Adipocyte (in vitro differentiated cells): Measurements from ENCODE around the gene GPC3.
"Not testable (repeated sequence)": the region's sequence is repeated elsewhere in the genome, so short reads cannot be mapped to it uniquely, and the experiment has no call there.

Experiments used
- DNase-seq: peaks from one replicate; pipeline ENCODE4 v3.0.0-alpha.2; 2015; ENCODE audit warnings: low read depth
- H3K27me3 ChIP-seq: replicated peaks from 2 replicates; pipeline ENCODE4 v1.7.0; 2013; ENCODE audit warnings: mild to moderate bottlenecking, low read length, moderate library complexity; ENCODE audit not compliant: control insufficient read depth, insufficient read depth
- H3K36me3 ChIP-seq: 2 replicates; pipeline ENCODE4 v1.7.0; 2013; ENCODE audit warnings: low read length, mild to moderate bottlenecking, moderate library complexity; ENCODE audit not compliant: control insufficient read depth, insufficient read depth, severe bottlenecking
- H3K4me1 ChIP-seq: 2 replicates; pipeline ENCODE4 v1.7.0; 2013; ENCODE audit warnings: mild to moderate bottlenecking, low read length, moderate library complexity; ENCODE audit not compliant: control insufficient read depth, insufficient read depth
- H3K4me3 ChIP-seq: 2 replicates; pipeline ENCODE4 v1.7.0; 2013; ENCODE audit warnings: mild to moderate bottlenecking, low read length, moderate library complexity
- H3K9ac ChIP-seq: 2 replicates; pipeline ENCODE4 v1.7.0; 2013; ENCODE audit warnings: mild to moderate bottlenecking, low read length, moderate library complexity
- H3K9me3 ChIP-seq: 2 replicates; pipeline ENCODE4 v1.7.0; 2013; ENCODE audit warnings: mild to moderate bottlenecking, low read length, moderate library complexity; ENCODE audit not compliant: control insufficient read depth

The GPC3 gene

GRCh38 chrX:133637765-133638164 is 347.6 kb downstream of the GPC3 start:
- no peak for DNase-seq
- no peaks in the 10 kb centered on the region for H3K27me3 ChIP-seq
- H3K4me3 ChIP-seq: no peak overlapping the region
- H3K9me3 ChIP-seq: no peaks in the 10 kb centered on the region
- H3K9ac ChIP-seq: no peak overlapping the region
- no peaks in the 10 kb centered on the region for H3K36me3 ChIP-seq
- no peaks in the 10 kb centered on the region for H3K4me1 ChIP-seq

DNA sequence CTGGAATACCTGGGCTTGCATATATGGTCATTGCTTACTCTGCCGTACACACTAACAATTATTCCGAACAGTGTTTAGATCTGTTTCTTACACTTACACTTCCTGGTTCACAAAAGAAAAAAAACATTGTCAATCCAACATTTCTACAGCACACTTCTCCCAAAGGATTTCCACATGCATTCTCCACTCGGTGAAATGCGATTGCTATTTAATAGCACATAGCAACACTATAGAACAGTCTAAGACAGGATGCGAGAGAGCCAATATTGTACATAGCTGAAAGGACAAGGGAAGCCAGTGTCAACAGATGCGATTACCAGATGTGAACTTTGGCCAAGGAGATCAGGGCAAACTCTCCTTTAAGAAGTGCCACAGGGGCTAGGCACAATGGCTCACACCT is 349.4 kb downstream of the GPC3 start:
- Histone ChIP-seq H3K9ac (no peak overlapping the region), H3K4me3 (no peak overlapping the region), H3K27me3 (no peaks in the 10 kb centered on the region), H3K9me3 (no peaks in the 10 kb centered on the region), H3K36me3 (no peaks in the 10 kb centered on the region), H3K4me1 (no peaks in the 10 kb centered on the region)
- no peak for DNase-seq

DNA sequence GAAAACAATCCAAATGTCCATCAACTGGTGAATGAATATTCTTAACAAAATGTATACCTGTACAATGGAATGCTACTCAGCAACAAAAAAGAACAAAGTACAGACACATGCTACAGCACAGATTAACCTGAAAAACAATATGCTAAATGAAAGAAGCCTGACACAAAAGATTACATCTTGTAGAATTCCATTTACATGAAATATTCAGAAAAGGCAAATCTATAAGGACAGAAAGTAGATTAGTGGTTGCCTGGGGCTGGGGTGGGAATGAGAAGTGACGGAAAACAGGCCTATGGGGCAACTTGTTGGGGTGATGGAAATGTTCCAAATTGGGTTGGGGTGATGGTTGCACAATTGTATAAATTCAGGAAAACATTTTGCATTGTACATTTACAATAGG is 351.0 kb downstream of the GPC3 start:
- no peak overlapping the region for H3K9ac ChIP-seq
- no peaks in the 10 kb centered on the region for H3K9me3 ChIP-seq
- peaks cover 11% of the 10 kb centered on the region for H3K4me1 ChIP-seq
- no peaks in the 10 kb centered on the region for H3K36me3 ChIP-seq
- no peak overlapping the region for H3K4me3 ChIP-seq
- DNase-seq: no peak
- no peaks in the 10 kb centered on the region for H3K27me3 ChIP-seq

DNA sequence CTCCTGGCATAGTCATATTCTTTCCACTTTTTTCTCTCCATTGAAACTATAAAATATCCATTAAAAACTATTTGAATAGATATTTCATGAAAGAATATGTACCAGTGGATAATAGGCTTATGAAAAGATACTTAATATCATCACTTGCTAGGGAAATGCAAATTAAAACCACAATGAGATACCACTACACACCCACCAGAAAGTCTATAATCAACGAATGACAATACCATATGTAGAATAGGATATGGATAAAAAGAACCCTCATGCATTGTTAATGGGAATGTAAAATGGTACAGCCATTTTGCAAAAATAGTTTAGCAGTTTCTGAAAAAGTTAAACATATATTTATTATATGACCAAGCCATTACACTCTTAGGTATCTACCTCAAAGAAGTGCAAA is 351.4 kb downstream of the GPC3 start:
- no peak for DNase-seq
- peaks cover 11% of the 10 kb centered on the region for H3K4me1 ChIP-seq
- H3K4me3 ChIP-seq: no peak overlapping the region
- H3K9me3 ChIP-seq: no peaks in the 10 kb centered on the region
- H3K9ac ChIP-seq: no peak overlapping the region
- no peaks in the 10 kb centered on the region for H3K27me3 ChIP-seq
- no peaks in the 10 kb centered on the region for H3K36me3 ChIP-seq

DNA sequence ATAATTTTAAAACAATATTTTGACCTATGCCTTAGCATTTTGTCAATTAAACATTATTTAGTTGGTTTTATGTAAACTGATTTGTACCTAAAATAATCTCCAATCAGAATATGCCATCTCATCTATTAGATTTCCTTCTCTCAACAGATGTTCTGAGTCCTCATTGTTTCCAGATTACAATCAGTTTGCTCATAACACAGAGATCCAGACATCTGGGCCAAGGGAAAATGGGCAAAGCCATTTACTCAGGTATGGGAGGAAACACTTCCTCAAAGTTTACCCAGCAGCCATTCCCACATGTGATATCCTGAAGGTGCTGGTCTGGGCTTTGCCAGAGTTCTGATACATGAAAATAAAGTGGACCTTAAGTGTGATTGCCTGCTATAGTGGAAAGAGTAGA is 352.2 kb downstream of the GPC3 start:
- H3K4me3 ChIP-seq: no peak overlapping the region
- no peaks in the 10 kb centered on the region for H3K27me3 ChIP-seq
- no peaks in the 10 kb centered on the region for H3K9me3 ChIP-seq
- H3K9ac ChIP-seq: no peak overlapping the region
- H3K36me3 ChIP-seq: no peaks in the 10 kb centered on the region
- peaks cover 11% of the 10 kb centered on the region for H3K4me1 ChIP-seq
- DNase-seq: peak; percentile 27

- Histone ChIP-seq H3K9me3 (no peaks in the 10 kb centered on the region), H3K4me1 (peaks cover 11% of the 10 kb centered on the region), H3K4me3 (no peak overlapping the region), H3K9ac (no peak overlapping the region), H3K27me3 (no peaks in the 10 kb centered on the region), H3K36me3 (no peaks in the 10 kb centered on the region)
- DNase-seq: no peak
These were observed 355.0 kb downstream of the GPC3 start for GRCh38 chrX:133630362-133630761.

DNA sequence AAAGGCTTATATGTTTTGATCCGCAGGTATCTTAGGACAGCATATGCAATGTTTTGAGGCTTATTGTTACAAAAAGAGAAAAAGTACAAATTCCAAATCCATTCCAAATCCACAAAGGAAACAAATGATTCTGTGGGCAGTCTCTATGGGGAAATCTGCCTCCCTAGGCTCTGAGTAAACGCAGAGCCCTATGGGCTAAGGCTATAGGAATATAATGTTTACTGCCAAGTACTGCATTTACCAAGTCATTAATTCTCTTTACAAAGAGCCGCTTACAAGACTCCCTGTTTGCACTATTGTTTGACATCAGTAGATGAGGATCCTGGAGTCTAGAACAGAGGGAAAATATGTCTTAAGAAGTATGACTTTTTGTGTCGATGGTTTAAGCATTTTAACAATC is 357.7 kb downstream of the GPC3 start:
- Histone ChIP-seq H3K9ac (no peak overlapping the region), H3K9me3 (peaks cover 3% of the 10 kb centered on the region), H3K4me1 (peaks cover 11% of the 10 kb centered on the region), H3K36me3 (no peaks in the 10 kb centered on the region), H3K4me3 (no peak overlapping the region), H3K27me3 (no peaks in the 10 kb centered on the region)
- no peak for DNase-seq

- not testable (repeated sequence) for H3K9ac ChIP-seq, H3K36me3 ChIP-seq, H3K27me3 ChIP-seq, DNase-seq, H3K4me3 ChIP-seq, H3K4me1 ChIP-seq, H3K9me3 ChIP-seq
These were observed 364.0 kb downstream of the GPC3 start for GRCh38 chrX:133621384-133621783.

- no peak for DNase-seq
- H3K4me3 ChIP-seq: no peak overlapping the region
- peaks cover 21% of the 10 kb centered on the region for H3K9me3 ChIP-seq
- peaks cover 25% of the 10 kb centered on the region for H3K4me1 ChIP-seq
- H3K36me3 ChIP-seq: no peaks in the 10 kb centered on the region
- H3K9ac ChIP-seq: no peak overlapping the region
- no peaks in the 10 kb centered on the region for H3K27me3 ChIP-seq
These were observed 373.7 kb downstream of the GPC3 start for GRCh38 chrX:133611676-133612075.

GRCh38 chrX:133610056-133610455 is 375.3 kb downstream of the GPC3 start:
- Histone ChIP-seq H3K9ac (no peak overlapping the region), H3K4me1 (peaks cover 25% of the 10 kb centered on the region), H3K4me3 (no peak overlapping the region), H3K9me3 (peaks cover 19% of the 10 kb centered on the region), H3K27me3 (no peaks in the 10 kb centered on the region), H3K36me3 (no peaks in the 10 kb centered on the region)
- no peak for DNase-seq

- no peak for DNase-seq
- H3K36me3 ChIP-seq: no peaks in the 10 kb centered on the region
- H3K9ac ChIP-seq: peak overlapping the region; percentile 57
- peaks cover 25% of the 10 kb centered on the region for H3K4me1 ChIP-seq
- no peaks in the 10 kb centered on the region for H3K27me3 ChIP-seq
- H3K9me3 ChIP-seq: peaks cover 10% of the 10 kb centered on the region
- no peak overlapping the region for H3K4me3 ChIP-seq
These were observed 376.2 kb downstream of the GPC3 start for GRCh38 chrX:133609166-133609565.

GRCh38 chrX:133608406-133608805 is 377.0 kb downstream of the GPC3 start:
- Histone ChIP-seq H3K9ac (peak overlapping the region; percentile 72), H3K4me1 (peaks cover 25% of the 10 kb centered on the region), H3K36me3 (no peaks in the 10 kb centered on the region), H3K9me3 (peaks cover 2% of the 10 kb centered on the region), H3K4me3 (no peak overlapping the region), H3K27me3 (no peaks in the 10 kb centered on the region)
- peak; percentile 54 for DNase-seq
